HEK293 (cell line): Measurements from ENCODE around the gene MOB2.

Experiments used
- CTCF ChIA-PET: fragments of 350-600 bp; formaldehyde crosslinking; extraction: SDS; loops from one replicate; lab custom pipeline; 2021; ENCODE audit warnings: antibody characterized with exemption; lab: Yijun Ruan, JAX
- POLR2A ChIA-PET: fragments of 300-600 bp; formaldehyde crosslinking; extraction: SDS; loops from one replicate; lab custom pipeline; 2020; ENCODE audit warnings: antibody characterized with exemption, inconsistent platforms; lab: Yijun Ruan, JAX
- H3K27ac ChIP-seq: fragments of 200-500 bp; sonication (Bioruptor generic); 2 replicates; pipeline ENCODE4 v1.5.1; 2014; ENCODE audit warnings: low read depth, low read length, control low read depth, inconsistent platforms; ENCODE audit errors: extremely low read depth
- H3K36me3 ChIP-seq, 2 experiments: fragments of 200-500 bp in 1 of 2; sonication (Bioruptor generic) in 1 of 2; 1 replicate in 1 of 2; 2 replicates in 1 of 2; pipeline ENCODE4 v1.5.1; 2014 to 2017; ENCODE audit warnings: inconsistent platforms in 2 of 2, low read length in 2 of 2; ENCODE audit not compliant: control insufficient read depth in 2 of 2, insufficient read depth in 1 of 2
- H3K4me1 ChIP-seq: fragments of 200-500 bp; sonication (Bioruptor generic); 2 replicates; pipeline ENCODE4 v1.5.1; 2014; ENCODE audit warnings: mild to moderate bottlenecking, low read length, inconsistent platforms; ENCODE audit not compliant: control insufficient read depth, insufficient read depth
- H3K4me3 ChIP-seq: 2 replicates; pipeline ENCODE4 v1.5.1; 2011; ENCODE audit warnings: low read depth, mild to moderate bottlenecking, control low read depth, low read length, moderate library complexity
- H3K9me3 ChIP-seq: fragments of 200-500 bp; sonication (Bioruptor generic); 2 replicates; pipeline ENCODE4 v1.5.1; 2014; ENCODE audit warnings: low read depth, low read length, inconsistent platforms; ENCODE audit not compliant: control insufficient read depth, insufficient read depth
- GLI2 ChIP-seq: fragments of 450-650 bp; formaldehyde crosslinking; IDR thresholded peaks from 2 replicates; pipeline ENCODE4; 2017; ENCODE audit warnings: missing biosample characterization, missing genetic modification characterization, low read depth, borderline replicate concordance
- GLI4 ChIP-seq: fragments of 450-650 bp; formaldehyde crosslinking; IDR thresholded peaks from 2 replicates; pipeline ENCODE4 v1.5.1; 2016; ENCODE audit warnings: missing biosample characterization, missing genetic modification characterization
- HOXC10 ChIP-seq: sonication (generic); formaldehyde crosslinking; IDR thresholded peaks from 2 replicates; pipeline ENCODE4 v1.8.1; 2023; ENCODE audit warnings: mild to moderate bottlenecking, missing genetic modification reagents
- SCRT1 ChIP-seq: fragments of 450-650 bp; formaldehyde crosslinking; IDR thresholded peaks from 2 replicates; pipeline ENCODE4 v1.5.1; 2016; ENCODE audit warnings: missing biosample characterization, missing genetic modification characterization, borderline replicate concordance
- SCRT2 ChIP-seq: fragments of 450-650 bp; formaldehyde crosslinking; IDR thresholded peaks from 2 replicates; pipeline ENCODE4 v1.5.1; 2016; ENCODE audit warnings: missing biosample characterization, missing genetic modification characterization
- TRIM28 ChIP-seq: IDR thresholded peaks from 2 replicates; pipeline ENCODE4 v1.6.1; 2011; ENCODE audit warnings: low read length, control low read depth, borderline replicate concordance
- WT1 ChIP-seq: fragments of 450-650 bp; formaldehyde crosslinking; IDR thresholded peaks from 2 replicates; pipeline ENCODE4 v1.5.1; 2016; ENCODE audit warnings: missing biosample characterization, missing genetic modification characterization
- ZBTB8A ChIP-seq: fragments of 450-650 bp; formaldehyde crosslinking; IDR thresholded peaks from 2 replicates; pipeline ENCODE4 v1.5.1; 2016; ENCODE audit warnings: missing biosample characterization, missing genetic modification characterization
- ZFHX2 ChIP-seq: fragments of 450-650 bp; formaldehyde crosslinking; conservative IDR thresholded peaks from 2 replicates; pipeline ENCODE4 v1.5.1; 2016; ENCODE audit warnings: missing biosample characterization, missing genetic modification characterization
- ZFP3 ChIP-seq: fragments of 450-650 bp; formaldehyde crosslinking; IDR thresholded peaks from 2 replicates; pipeline ENCODE4 v1.5.1; 2016; ENCODE audit warnings: low read depth, missing biosample characterization, missing genetic modification characterization
- ZNF174 ChIP-seq: fragments of 450-650 bp; formaldehyde crosslinking; IDR thresholded peaks from 2 replicates; pipeline ENCODE4 v1.5.0; 2017; ENCODE audit warnings: missing biosample characterization, mild to moderate bottlenecking, missing genetic modification characterization
- ZNF24 ChIP-seq: fragments of 450-650 bp; formaldehyde crosslinking; IDR thresholded peaks from 2 replicates; pipeline ENCODE4 v1.5.1; 2016; ENCODE audit warnings: missing biosample characterization, missing genetic modification characterization
- ZNF324 ChIP-seq: fragments of 450-650 bp; formaldehyde crosslinking; IDR thresholded peaks from 2 replicates; pipeline ENCODE4 v1.5.1; 2016; ENCODE audit warnings: missing biosample characterization, missing genetic modification characterization
- ZNF341 ChIP-seq: fragments of 450-650 bp; formaldehyde crosslinking; IDR thresholded peaks from 2 replicates; pipeline ENCODE4; 2016; ENCODE audit warnings: low read depth, missing biosample characterization, missing genetic modification characterization
- ZNF473 ChIP-seq: fragments of 450-650 bp; formaldehyde crosslinking; IDR thresholded peaks from 2 replicates; pipeline ENCODE4 v1.5.1; 2017; ENCODE audit warnings: missing biosample characterization, missing genetic modification characterization
- ZNF521 ChIP-seq: fragments of 450-650 bp; formaldehyde crosslinking; IDR thresholded peaks from 2 replicates; pipeline ENCODE4 v1.5.1; 2017; ENCODE audit warnings: missing biosample characterization, mild to moderate bottlenecking, missing genetic modification characterization
- ZNF792 ChIP-seq: fragments of 450-650 bp; formaldehyde crosslinking; IDR thresholded peaks from 2 replicates; pipeline ENCODE4 v1.5.1; 2016; ENCODE audit warnings: missing biosample characterization, missing genetic modification characterization
- ZNF830 ChIP-seq: fragments of 450-650 bp; IDR thresholded peaks from 2 replicates; pipeline ENCODE4 v1.5.0; 2018; ENCODE audit warnings: missing biosample characterization, missing genetic modification characterization, low read depth, mild to moderate bottlenecking, moderate library complexity
- ZNF837 ChIP-seq: fragments of 450-650 bp; formaldehyde crosslinking; IDR thresholded peaks from 2 replicates; pipeline ENCODE4 v1.5.1; 2016; ENCODE audit warnings: missing biosample characterization, missing genetic modification characterization
- ZSCAN30 ChIP-seq: fragments of 450-650 bp; IDR thresholded peaks from 2 replicates; pipeline ENCODE4 v1.5.1; 2018; ENCODE audit warnings: missing biosample characterization, mild to moderate bottlenecking, missing genetic modification characterization, moderate library complexity
- TF ChIP-seq, protein P1 (sequence below): fragments of 450-650 bp; formaldehyde crosslinking; IDR thresholded peaks from 2 replicates; pipeline ENCODE4 v1.5.0; 2017; ENCODE audit warnings: missing biosample characterization, missing genetic modification characterization, borderline replicate concordance

The MOB2 gene

DNA sequence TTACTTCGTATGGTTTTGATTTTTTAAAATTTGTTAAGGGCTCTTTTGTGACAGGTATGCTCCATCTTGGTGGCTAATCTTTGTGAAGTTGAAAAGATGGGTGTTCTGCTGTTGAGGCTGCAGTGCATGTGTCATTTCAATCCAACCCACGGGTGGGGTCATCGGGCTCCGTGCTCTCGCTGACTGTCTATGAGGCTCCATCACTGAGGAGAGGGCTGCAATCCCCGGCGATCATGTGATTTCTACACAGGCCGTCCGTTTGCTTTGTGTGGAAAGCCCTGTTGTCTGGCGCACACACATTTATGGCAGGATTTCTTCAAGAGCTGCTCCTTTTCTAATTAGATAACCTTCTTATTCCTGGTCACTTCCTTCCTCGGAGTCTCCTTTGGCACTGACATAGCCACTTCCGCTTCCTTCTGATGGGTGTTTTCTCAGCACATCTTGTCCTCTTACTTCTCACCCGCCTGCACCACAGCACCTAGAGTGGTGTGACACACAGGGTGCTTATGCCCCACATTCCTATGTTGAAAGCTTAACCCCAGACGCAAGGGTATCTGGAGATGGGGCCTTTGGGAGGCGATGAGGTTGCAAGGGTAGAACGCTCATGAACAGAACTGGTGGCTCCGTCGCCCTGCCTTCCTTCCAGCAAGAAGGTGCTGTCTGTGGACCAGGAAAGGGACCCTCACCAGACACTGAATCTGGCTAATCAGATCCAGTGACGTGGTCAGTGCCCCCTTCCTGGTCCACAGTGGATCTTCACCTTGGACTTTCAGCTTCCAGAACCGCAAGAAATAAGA, 9.4 kb downstream of the MOB2 start:
- POLR2A ChIA-PET = no interaction called here
- CTCF ChIA-PET = interaction anchor here (0.8 kb wide), 1 partner anchor 176 kb away, joined by 4 read pairs; no protein-coding TSS in a partner anchor
- Histone ChIP-seq H3K4me1 (no peaks in the 10 kb centered on the region), H3K27ac (no peak overlapping the region), H3K9me3 (no peaks in the 10 kb centered on the region), H3K36me3 (peaks cover 0 to 49% of the 10 kb centered on the region in 2 experiments; a peak in 1 of 3 replicates), H3K4me3 (no peak overlapping the region)
- TF ChIP-seq ZNF837 (tag by site-specific recombination) (no peak), ZNF324 (tag by site-specific recombination) (no peak)

- Histone ChIP-seq H3K9me3 (no peaks in the 10 kb centered on the region), H3K4me3 (no peak overlapping the region), H3K4me1 (no peaks in the 10 kb centered on the region), H3K36me3 (peaks cover 0 to 55% of the 10 kb centered on the region in 2 experiments; a peak in 1 of 3 replicates), H3K27ac (no peak overlapping the region)
- TF ChIP-seq ZBTB8A (tag by site-specific recombination) (no peak), ZSCAN30 (tag by site-specific recombination) (no peak), ZFHX2 (tag by site-specific recombination) (no peak), ZNF473 (tag by site-specific recombination) (no peak), ZNF792 (tag by site-specific recombination) (no peak), ZNF521 (tag by site-specific recombination) (no peak), ZNF174 (tag by site-specific recombination) (no peak), HOXC10 (CRISPR knock-in tag) (no peak), GLI2 (no peak)
- ChIA-PET CTCF (no interaction called here), POLR2A (no interaction called here)
Observed at GRCh38 chr11:1475841-1476240, 10.7 kb downstream of the MOB2 start.

GRCh38 chr11:1473786-1474185, 12.8 kb downstream of the MOB2 start:
- H3K9me3 ChIP-seq = no peaks in the 10 kb centered on the region
- no peak overlapping the region for H3K27ac ChIP-seq
- H3K4me1 ChIP-seq = no peaks in the 10 kb centered on the region
- peaks cover 0 to 49% of the 10 kb centered on the region in 2 experiments; a peak in 1 of 3 replicates for H3K36me3 ChIP-seq
- ChIA-PET CTCF (no interaction called here), POLR2A (no interaction called here)
- H3K4me3 ChIP-seq = no peak overlapping the region
- TF ChIP-seq ZNF830 (tag by site-specific recombination) (no peak), ZNF473 (tag by site-specific recombination) (no peak), ZFHX2 (tag by site-specific recombination) (no peak)

DNA sequence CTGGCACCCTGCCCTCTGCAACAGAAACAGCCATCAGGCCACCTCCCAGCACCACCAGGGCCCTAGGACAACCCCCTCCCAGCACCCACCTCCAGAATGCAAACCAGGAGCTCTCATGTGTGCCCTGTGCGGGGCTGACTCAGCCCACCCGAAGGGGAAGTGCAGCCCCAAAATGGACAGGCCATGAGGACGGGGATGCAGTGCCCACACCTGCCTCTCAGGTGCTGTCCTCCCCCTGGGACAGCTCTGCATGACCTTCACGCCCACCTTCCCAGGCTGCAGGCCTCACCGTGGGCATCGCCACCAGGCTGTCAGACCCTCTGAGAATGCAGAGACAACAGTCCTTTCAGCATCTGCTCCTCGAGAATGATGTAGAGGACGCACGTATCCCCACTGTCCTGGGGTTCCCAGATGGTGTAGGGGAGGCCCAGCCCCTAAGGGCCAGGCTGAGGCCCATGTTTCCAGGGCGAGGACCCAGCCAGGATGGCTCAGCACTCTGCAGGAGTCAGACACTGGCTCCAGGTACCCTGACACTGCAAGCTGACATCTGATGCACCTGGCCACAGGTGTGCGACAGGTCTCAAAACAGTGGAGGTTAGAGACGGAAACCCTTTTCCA, 13.5 kb downstream of the MOB2 start:
- ChIA-PET POLR2A (no interaction called here), CTCF (no interaction called here)
- no peak overlapping the region for H3K27ac ChIP-seq
- TF ChIP-seq ZFP3 (tag by site-specific recombination) (no peak), TRIM28 (no peak), SCRT2 (peak; percentile 89), WT1 (no peak), SCRT1 (tag by site-specific recombination) (peak; percentile 63; the same call in 1 of the 2 replicates), ZNF341 (tag by site-specific recombination) (no peak), GLI4 (tag by site-specific recombination) (no peak), ZNF521 (tag by site-specific recombination) (no peak), ZNF24 (tag by site-specific recombination) (no peak)
- TF ChIP-seq, protein P1, sequence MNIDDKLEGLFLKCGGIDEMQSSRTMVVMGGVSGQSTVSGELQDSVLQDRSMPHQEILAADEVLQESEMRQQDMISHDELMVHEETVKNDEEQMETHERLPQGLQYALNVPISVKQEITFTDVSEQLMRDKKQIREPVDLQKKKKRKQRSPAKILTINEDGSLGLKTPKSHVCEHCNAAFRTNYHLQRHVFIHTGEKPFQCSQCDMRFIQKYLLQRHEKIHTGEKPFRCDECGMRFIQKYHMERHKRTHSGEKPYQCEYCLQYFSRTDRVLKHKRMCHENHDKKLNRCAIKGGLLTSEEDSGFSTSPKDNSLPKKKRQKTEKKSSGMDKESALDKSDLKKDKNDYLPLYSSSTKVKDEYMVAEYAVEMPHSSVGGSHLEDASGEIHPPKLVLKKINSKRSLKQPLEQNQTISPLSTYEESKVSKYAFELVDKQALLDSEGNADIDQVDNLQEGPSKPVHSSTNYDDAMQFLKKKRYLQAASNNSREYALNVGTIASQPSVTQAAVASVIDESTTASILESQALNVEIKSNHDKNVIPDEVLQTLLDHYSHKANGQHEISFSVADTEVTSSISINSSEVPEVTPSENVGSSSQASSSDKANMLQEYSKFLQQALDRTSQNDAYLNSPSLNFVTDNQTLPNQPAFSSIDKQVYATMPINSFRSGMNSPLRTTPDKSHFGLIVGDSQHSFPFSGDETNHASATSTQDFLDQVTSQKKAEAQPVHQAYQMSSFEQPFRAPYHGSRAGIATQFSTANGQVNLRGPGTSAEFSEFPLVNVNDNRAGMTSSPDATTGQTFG (tag by site-specific recombination) = no peak

More for the DNA sequence above, 13.5 kb downstream of the MOB2 start:
- Histone ChIP-seq H3K4me1 (no peaks in the 10 kb centered on the region), H3K4me3 (no peak overlapping the region), H3K36me3 (peaks cover 0 to 43% of the 10 kb centered on the region in 2 experiments; a peak in 1 of 3 replicates), H3K9me3 (no peaks in the 10 kb centered on the region)
